Measurements from ENCODE around the gene NCR2. TPM values are rescaled to one million over a fixed set of nuclear protein-coding genes. Genes with fewer than 3 reads are reported as not detected.
"Not testable (repeated sequence)": the region's sequence is repeated elsewhere in the genome, so short reads cannot be mapped to it uniquely, and the experiment has no call there.

Gene NCR2
- total RNA-seq, 1 donor from 2014 or later: not detected

- Mint-ChIP-seq H3K9me3 (ENCODE audit: low read depth) (peaks cover 4% of the 10 kb centered on the region), H3K4me1 (ENCODE audit: low read depth) (peaks cover 23% of the 10 kb centered on the region), H3K4me3 (ENCODE audit: low read depth) (no peak overlapping the region), H3K36me3 (ENCODE audit: insufficient read depth) (no peaks in the 10 kb centered on the region), H3K27ac (no peak overlapping the region), H3K27me3 (peaks cover 5% of the 10 kb centered on the region)
- DNase-seq (ENCODE audit: low spot score, unreplicated experiment): no peak
- TF ChIP-seq CTCF (IDR thresholded peaks at IDR 0.05; ENCODE audit: unreplicated experiment): no peak
Measured at GRCh38 chr6:41291717-41292116, 43.7 kb upstream of the NCR2 start.

- Mint-ChIP-seq H3K36me3 (ENCODE audit: insufficient read depth) (no peaks in the 10 kb centered on the region), H3K4me1 (ENCODE audit: low read depth) (peaks cover 7% of the 10 kb centered on the region), H3K27ac (no peak overlapping the region), H3K4me3 (ENCODE audit: low read depth) (no peak overlapping the region), H3K9me3 (ENCODE audit: low read depth) (peaks cover 26% of the 10 kb centered on the region), H3K27me3 (peaks cover 9% of the 10 kb centered on the region)
- DNase-seq (ENCODE audit: low spot score, unreplicated experiment): no peak
- no peak for TF ChIP-seq CTCF (IDR thresholded peaks at IDR 0.05; ENCODE audit: unreplicated experiment)
Measured at GRCh38 chr6:41294214-41294872, 41.1 kb upstream of the NCR2 start.

- H3K27me3 Mint-ChIP-seq: peaks cover 14% of the 10 kb centered on the region
Measured at GRCh38 chr6:41297248-41297647, 38.2 kb upstream of the NCR2 start.

GRCh38 chr6:41298785-41299502, 36.5 kb upstream of the NCR2 start:
- Mint-ChIP-seq H3K27me3 (peaks cover 15% of the 10 kb centered on the region), H3K36me3 (ENCODE audit: insufficient read depth) (peaks cover 1% of the 10 kb centered on the region), H3K27ac (no peak overlapping the region), H3K9me3 (ENCODE audit: low read depth) (peaks cover 40% of the 10 kb centered on the region), H3K4me1 (ENCODE audit: low read depth) (no peaks in the 10 kb centered on the region), H3K4me3 (ENCODE audit: low read depth) (no peak overlapping the region)
- no peak for TF ChIP-seq CTCF (IDR thresholded peaks at IDR 0.05; ENCODE audit: unreplicated experiment)
- no peak for DNase-seq (ENCODE audit: low spot score, unreplicated experiment)

More at GRCh38 chr6:41297248-41297647, 38.2 kb upstream of the NCR2 start:
- H3K4me1 Mint-ChIP-seq (ENCODE audit: low read depth); DNase-seq (ENCODE audit: low spot score, unreplicated experiment); H3K36me3 Mint-ChIP-seq (ENCODE audit: insufficient read depth); H3K27ac Mint-ChIP-seq; H3K4me3 Mint-ChIP-seq (ENCODE audit: low read depth): not testable (repeated sequence)
- H3K9me3 Mint-ChIP-seq (ENCODE audit: low read depth): peaks cover 40% of the 10 kb centered on the region

- Mint-ChIP-seq H3K36me3 (ENCODE audit: insufficient read depth) (peaks cover 1% of the 10 kb centered on the region), H3K4me3 (ENCODE audit: low read depth) (no peak overlapping the region), H3K4me1 (ENCODE audit: low read depth) (no peaks in the 10 kb centered on the region), H3K9me3 (ENCODE audit: low read depth) (peaks cover 27% of the 10 kb centered on the region), H3K27ac (no peak overlapping the region), H3K27me3 (peaks cover 28% of the 10 kb centered on the region)
- no peak for DNase-seq (ENCODE audit: low spot score, unreplicated experiment)
- TF ChIP-seq CTCF (IDR thresholded peaks at IDR 0.05; ENCODE audit: unreplicated experiment): no peak
Measured at GRCh38 chr6:41302638-41303037, 32.8 kb upstream of the NCR2 start.

Data from progenitor cell of endocrine pancreas (in vitro differentiated cells).